Osteoblast (primary cell): Measurements from ENCODE around the gene ERCC3. TPM values are rescaled to one million over a fixed set of nuclear protein-coding genes. Genes with fewer than 3 reads are reported as not detected.

Experiments
- DNase-seq: peaks from one replicate; pipeline ENCODE4 v3.0.0; 2011; ENCODE audit warnings: low spot score, mixed read lengths; ENCODE audit not compliant: insufficient read length; ENCODE audit errors: missing footprints
- H2AFZ ChIP-seq: 2 replicates; pipeline ENCODE4 v1.6.0; 2011; ENCODE audit warnings: mild to moderate bottlenecking, low read length
- H3K27ac ChIP-seq: 2 replicates; pipeline ENCODE4 v1.5.1; 2011; ENCODE audit warnings: mild to moderate bottlenecking, low read depth, low read length, moderate library complexity
- H3K27me3 ChIP-seq: 2 replicates; pipeline ENCODE4 v1.6.0; 2012; ENCODE audit warnings: mild to moderate bottlenecking, control low read depth, inconsistent platforms, low read length, moderate library complexity; ENCODE audit not compliant: insufficient read depth
- H3K36me3 ChIP-seq: 2 replicates; pipeline ENCODE4 v1.5.1; 2011; ENCODE audit warnings: mild to moderate bottlenecking, low read length, control low read depth, moderate library complexity; ENCODE audit not compliant: insufficient read depth
- H3K4me1 ChIP-seq: 2 replicates; pipeline ENCODE4 v1.5.1; 2011; ENCODE audit warnings: mild to moderate bottlenecking, low read length, control low read depth, moderate library complexity; ENCODE audit not compliant: insufficient read depth
- H3K4me2 ChIP-seq: 2 replicates; pipeline ENCODE4 v1.6.0; 2011; ENCODE audit warnings: mild to moderate bottlenecking, low read length; ENCODE audit not compliant: insufficient read depth
- H3K4me3 ChIP-seq: fragments of 200-600 bp; sonication (generic); 3 replicates; pipeline ENCODE4 v1.5.1; 2012; ENCODE audit warnings: mild to moderate bottlenecking, low read length, inconsistent platforms; ENCODE audit not compliant: insufficient read depth
- H3K79me2 ChIP-seq: 2 replicates; pipeline ENCODE4 v1.6.0; 2012; ENCODE audit warnings: mild to moderate bottlenecking, low read length, control low read depth, inconsistent platforms; ENCODE audit not compliant: insufficient read depth
- H3K9me3 ChIP-seq: 2 replicates; pipeline ENCODE4 v1.5.1; 2011; ENCODE audit warnings: low read depth, low read length, control low read depth
- H4K20me1 ChIP-seq: 2 replicates; pipeline ENCODE4 v1.6.0; 2012; ENCODE audit warnings: mild to moderate bottlenecking, low read length, control low read depth; ENCODE audit not compliant: insufficient read depth
- total RNA-seq: library from RNA; depleted of rRNA; stranded (reverse); fragments of >200 nt; gene quantifications from 2 replicates; pipeline ENCODE4 v1.2.3, GENCODE V29; 2012
- TF ChIP-seq, protein P1 (sequence below): IDR thresholded peaks from 2 replicates; pipeline ENCODE4 v1.5.1; 2011; ENCODE audit warnings: mild to moderate bottlenecking, low read depth, low read length, moderate library complexity; ENCODE audit errors: extremely low read depth

Gene ERCC3
- total RNA-seq, 1 donor: 43.1 TPM

DNA sequence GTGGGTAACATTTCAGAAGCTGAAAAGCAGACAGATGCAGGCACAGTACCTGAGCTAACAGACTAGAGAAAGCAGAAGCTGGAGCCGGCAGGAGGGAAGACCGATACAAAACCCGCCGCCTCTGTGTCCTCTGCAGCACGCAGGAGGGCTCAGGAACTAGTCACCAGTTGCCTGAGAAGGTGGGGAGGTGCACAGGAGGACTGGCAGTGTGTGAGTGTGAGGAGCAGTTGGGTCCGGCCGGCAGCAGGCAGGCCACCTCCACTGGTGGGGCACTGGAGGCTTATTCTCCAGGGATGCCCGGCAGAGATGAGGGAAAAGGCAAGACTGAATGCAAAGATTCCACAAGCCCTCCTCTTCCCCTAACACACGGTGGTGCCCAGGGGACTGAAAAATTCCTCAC, 18.2 kb downstream of the ERCC3 start:
- Histone ChIP-seq H3K27me3 (no peaks in the 10 kb centered on the region), H3K79me2 (peaks cover 9% of the 10 kb centered on the region), H4K20me1 (no peaks in the 10 kb centered on the region), H3K4me1 (no peaks in the 10 kb centered on the region), H3K27ac (no peak overlapping the region), H3K9me3 (no peaks in the 10 kb centered on the region), H2AFZ (no peak overlapping the region), H3K36me3 (peaks cover 64% of the 10 kb centered on the region), H3K4me2 (no peak overlapping the region), H3K4me3 (no peak overlapping the region)
- TF ChIP-seq, protein P1, sequence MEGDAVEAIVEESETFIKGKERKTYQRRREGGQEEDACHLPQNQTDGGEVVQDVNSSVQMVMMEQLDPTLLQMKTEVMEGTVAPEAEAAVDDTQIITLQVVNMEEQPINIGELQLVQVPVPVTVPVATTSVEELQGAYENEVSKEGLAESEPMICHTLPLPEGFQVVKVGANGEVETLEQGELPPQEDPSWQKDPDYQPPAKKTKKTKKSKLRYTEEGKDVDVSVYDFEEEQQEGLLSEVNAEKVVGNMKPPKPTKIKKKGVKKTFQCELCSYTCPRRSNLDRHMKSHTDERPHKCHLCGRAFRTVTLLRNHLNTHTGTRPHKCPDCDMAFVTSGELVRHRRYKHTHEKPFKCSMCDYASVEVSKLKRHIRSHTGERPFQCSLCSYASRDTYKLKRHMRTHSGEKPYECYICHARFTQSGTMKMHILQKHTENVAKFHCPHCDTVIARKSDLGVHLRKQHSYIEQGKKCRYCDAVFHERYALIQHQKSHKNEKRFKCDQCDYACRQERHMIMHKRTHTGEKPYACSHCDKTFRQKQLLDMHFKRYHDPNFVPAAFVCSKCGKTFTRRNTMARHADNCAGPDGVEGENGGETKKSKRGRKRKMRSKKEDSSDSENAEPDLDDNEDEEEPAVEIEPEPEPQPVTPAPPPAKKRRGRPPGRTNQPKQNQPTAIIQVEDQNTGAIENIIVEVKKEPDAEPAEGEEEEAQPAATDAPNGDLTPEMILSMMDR: no peak
- DNase-seq: no peak

DNA sequence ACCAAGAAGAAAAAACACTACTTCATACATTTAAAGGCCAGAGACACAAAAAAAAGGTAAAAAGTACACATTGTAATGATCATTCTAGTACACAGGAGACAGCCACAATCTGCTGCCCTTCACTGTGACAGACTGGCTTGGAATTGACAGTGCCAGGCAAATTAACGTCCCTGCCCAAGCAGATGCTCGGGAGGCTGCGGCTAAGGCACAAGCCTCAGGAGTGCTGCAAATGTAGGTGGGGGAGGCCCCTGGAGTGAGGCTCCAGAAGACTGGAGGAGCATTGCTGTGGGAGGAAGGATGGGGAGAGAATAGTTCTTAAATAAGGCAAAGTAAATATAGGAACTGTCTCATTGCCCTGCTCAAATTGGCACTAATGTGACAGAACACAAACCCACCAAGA, 18.6 kb downstream of the ERCC3 start:
- no peaks in the 10 kb centered on the region for H3K9me3 ChIP-seq
- no peaks in the 10 kb centered on the region for H4K20me1 ChIP-seq
- H3K36me3 ChIP-seq: peaks cover 66% of the 10 kb centered on the region
- no peak overlapping the region for H3K4me3 ChIP-seq
- no peak overlapping the region for H3K4me2 ChIP-seq
- H3K4me1 ChIP-seq: no peaks in the 10 kb centered on the region
- no peaks in the 10 kb centered on the region for H3K27me3 ChIP-seq
- no peak overlapping the region for H2AFZ ChIP-seq
- DNase-seq: no peak
- TF ChIP-seq, protein P1: no peak
- no peak overlapping the region for H3K27ac ChIP-seq
- H3K79me2 ChIP-seq: peaks cover 9% of the 10 kb centered on the region

DNA sequence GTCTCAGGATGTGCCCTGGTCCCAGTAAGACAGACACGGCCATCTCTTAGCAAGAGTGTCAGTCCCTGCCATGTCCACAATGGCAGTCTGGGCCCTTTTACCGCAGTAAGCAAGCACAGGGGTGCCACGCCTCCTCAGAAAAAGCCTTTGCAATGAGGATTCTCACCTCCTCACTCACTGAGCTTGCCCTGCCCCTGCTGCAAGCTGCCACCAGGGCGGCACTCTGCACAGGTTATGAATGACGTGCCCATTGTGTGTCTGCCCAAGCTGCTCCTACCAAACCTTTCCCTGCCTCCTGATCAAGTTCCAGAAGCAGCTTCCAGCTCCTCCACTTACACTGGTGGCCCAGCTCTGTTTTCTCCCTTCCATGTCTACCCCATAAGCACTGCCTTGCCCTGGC, 23.3 kb downstream of the ERCC3 start:
- H2AFZ ChIP-seq: no peak overlapping the region

DNA sequence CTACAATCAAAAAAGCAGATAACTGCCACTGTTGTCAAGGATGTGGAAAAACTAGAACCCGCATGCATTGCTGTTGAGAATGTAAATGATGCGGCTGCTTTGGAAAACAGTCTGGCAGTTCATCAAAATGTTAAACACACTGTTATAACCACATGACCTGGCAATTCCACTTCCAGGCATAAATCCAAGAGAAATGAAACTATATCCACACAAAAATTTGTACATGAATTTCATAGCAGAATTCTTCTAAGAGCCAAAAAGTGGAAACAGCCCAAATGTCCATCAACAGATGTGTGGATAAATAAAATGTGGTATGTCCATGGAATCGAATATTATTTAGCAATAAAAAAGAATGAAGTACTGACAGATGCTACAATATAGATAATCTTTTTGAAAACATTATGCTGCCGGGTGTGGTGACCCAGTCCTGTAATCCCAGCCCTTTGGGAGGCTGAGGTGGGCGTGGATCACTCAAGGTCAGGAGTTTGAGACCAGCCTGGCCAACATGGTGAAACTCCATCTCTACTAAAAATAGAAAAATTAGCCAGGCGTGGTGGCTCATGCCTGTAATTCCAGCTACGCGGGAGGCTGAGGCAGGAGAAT, 32.0 kb downstream of the ERCC3 start:
- H3K27me3 ChIP-seq: no peaks in the 10 kb centered on the region
- no peaks in the 10 kb centered on the region for H4K20me1 ChIP-seq
- DNase-seq: peak; percentile 87
- no peaks in the 10 kb centered on the region for H3K4me1 ChIP-seq
- no peak overlapping the region for H3K4me3 ChIP-seq
- no peaks in the 10 kb centered on the region for H3K9me3 ChIP-seq
- H3K4me2 ChIP-seq: no peak overlapping the region
- H3K27ac ChIP-seq: no peak overlapping the region
- peaks cover 54% of the 10 kb centered on the region for H3K36me3 ChIP-seq
- TF ChIP-seq, protein P1: no peak
- no peak overlapping the region for H2AFZ ChIP-seq
- no peaks in the 10 kb centered on the region for H3K79me2 ChIP-seq

More for the DNA sequence above, 23.3 kb downstream of the ERCC3 start:
- H3K36me3 ChIP-seq: peaks cover 76% of the 10 kb centered on the region
- no peak overlapping the region for H3K4me3 ChIP-seq
- H3K27me3 ChIP-seq: no peaks in the 10 kb centered on the region
- no peak overlapping the region for H3K27ac ChIP-seq
- no peak overlapping the region for H3K4me2 ChIP-seq
- TF ChIP-seq, protein P1: no peak
- peaks cover 3% of the 10 kb centered on the region for H3K79me2 ChIP-seq
- peak; percentile 53 for DNase-seq
- no peaks in the 10 kb centered on the region for H3K4me1 ChIP-seq
- no peaks in the 10 kb centered on the region for H4K20me1 ChIP-seq
- H3K9me3 ChIP-seq: no peaks in the 10 kb centered on the region
